Measurements from ENCODE around the gene FOXL1.

The FOXL1 gene

GRCh38 chr16:86578061-86578599, at the start of gene FOXL1:
Gene FOXL1 (plus strand): TSS chr16:86578549. CDS start chr16:86578724, 175 bp downstream.
- no peak for DNase-seq

- DNase-seq, result no peak
These were observed 49.2 kb upstream of the FOXL1 start for GRCh38 chr16:86529160-86529559.

GRCh38 chr16:86530251-86531190, 47.8 kb upstream of the FOXL1 start:
- no peak for DNase-seq

- DNase-seq, result no peak
These were observed 47.2 kb upstream of the FOXL1 start for GRCh38 chr16:86531191-86531545.

GRCh38 chr16:86531641-86532525, 46.5 kb upstream of the FOXL1 start:
- DNase-seq, result no peak

- DNase-seq, result no peak
These were observed 45.9 kb upstream of the FOXL1 start for GRCh38 chr16:86532526-86532815.

GRCh38 chr16:86533076-86533475, 45.3 kb upstream of the FOXL1 start:
- no peak for DNase-seq

- no peak for DNase-seq
These were observed 44.5 kb upstream of the FOXL1 start for GRCh38 chr16:86533767-86534351.

- no peak for DNase-seq
These were observed 43.4 kb upstream of the FOXL1 start for GRCh38 chr16:86534779-86535615.

GRCh38 chr16:86536621-86537020, 41.7 kb upstream of the FOXL1 start:
- DNase-seq, result no peak

- no peak for DNase-seq
These were observed 40.9 kb upstream of the FOXL1 start for GRCh38 chr16:86537486-86537885.

GRCh38 chr16:86538196-86538780, 40.1 kb upstream of the FOXL1 start:
- no peak for DNase-seq

- DNase-seq, result no peak
These were observed 37.5 kb upstream of the FOXL1 start for GRCh38 chr16:86540894-86541293.

GRCh38 chr16:86541560-86541959, 36.8 kb upstream of the FOXL1 start:
- DNase-seq, result no peak

GRCh38 chr16:86542756-86543750, 35.3 kb upstream of the FOXL1 start:
- no peak for DNase-seq

- no peak for DNase-seq
These were observed 32.9 kb upstream of the FOXL1 start for GRCh38 chr16:86545481-86545880.

GRCh38 chr16:86545954-86546637, 32.3 kb upstream of the FOXL1 start:
- DNase-seq, result no peak

GRCh38 chr16:86546638-86547013, 31.7 kb upstream of the FOXL1 start:
- DNase-seq, result no peak

- DNase-seq, result no peak
These were observed 31.1 kb upstream of the FOXL1 start for GRCh38 chr16:86547286-86547685.

Measured in activated CD8-positive, alpha-beta memory T cell treated with anti-CD3 and anti-CD28 coated beads, Interleukin-2, amount 50 U/mL, for 48 hours (primary cell).